Testis (tissue), 2 donors: ENCODE data around the gene ABT1.

Source experiments
- CTCF ChIP-seq, 3 experiments: fragments of 450-650 bp in 2 of 3; fragments of 200-600 bp in 1 of 3; sonication (generic) in 1 of 3; IDR thresholded peaks; one replicate each; pipeline ENCODE4 v1.5.1; 2016 to 2019; ENCODE audit warnings: antibody characterized with exemption in 3 of 3, mild to moderate bottlenecking in 2 of 3, moderate library complexity in 1 of 3
- POLR2A ChIP-seq: fragments of 450-650 bp; IDR thresholded peaks from one replicate; pipeline ENCODE4 v1.6.1; 2017; ENCODE audit warnings: antibody characterized with exemption, mild to moderate bottlenecking, moderate library complexity

- no peak for TF ChIP-seq CTCF (IDR thresholded peaks at IDR 0.05)
- no peak for TF ChIP-seq POLR2A
These were observed 14.8 kb downstream of the ABT1 start for GRCh38 chr6:26611599-26611998.
